A549 (cell line): Measurements from ENCODE around the gene TEN1. TPM values are rescaled to one million over a fixed set of nuclear protein-coding genes. Genes with fewer than 3 reads are reported as not detected.

Experiments
- ATAC-seq, 2 experiments: fragments of 200-7000 bp in 1 of 2; fragments of >200 bp in 1 of 2; cut with Nextera tagmentation in 1 of 2; cut with Tn5 transposase in 1 of 2; 3 replicates each; pipeline versions ENCODE4 v1.8.0 to v1.9.1; 2018 to 2020; ENCODE audit warnings: mild to moderate bottlenecking in 1 of 2, moderate library complexity in 1 of 2
- CTCF ChIA-PET: fragments of 300-600 bp; sonication (Branson Sonifier 250); formaldehyde crosslinking; extraction: SDS; loops from one replicate; lab custom pipeline; 2021; ENCODE audit warnings: antibody characterized with exemption, inconsistent platforms; lab: Yijun Ruan, JAX
- POLR2A ChIA-PET: fragments of 350-600 bp; formaldehyde crosslinking; extraction: SDS; loops from one replicate; lab custom pipeline; 2021; ENCODE audit warnings: antibody characterized with exemption, inconsistent platforms; lab: Yijun Ruan, JAX
- DNase-seq, 2 experiments: peaks; one replicate each; pipeline versions ENCODE4 v3.0.0 to v3.0.0-alpha.2; 2011 to 2016; ENCODE audit warnings: low read depth in 1 of 2, low spot score in 1 of 2
- FAIRE-seq: peaks from 2 replicates; lab custom pipeline; 2011; peaks lifted over from hg19 to GRCh38; lab: Jason Lieb, UNC
- H3K27ac ChIP-seq, 2 experiments: fragments of >200 bp; sonication (Bioruptor Twin); formaldehyde crosslinking; 3 replicates each; pipeline ENCODE4 v1.5.1; 2016 to 2017
- H3K4me1 ChIP-seq: fragments of >200 bp; sonication (Bioruptor Twin); formaldehyde crosslinking; 3 replicates; pipeline ENCODE4 v1.6.1; 2016
- H3K4me2 ChIP-seq: fragments of >200 bp; sonication (Bioruptor Twin); formaldehyde crosslinking; 3 replicates; pipeline ENCODE4 v1.6.1; 2016
- H3K4me3 ChIP-seq: fragments of >200 bp; sonication (Bioruptor Twin); formaldehyde crosslinking; 3 replicates; pipeline ENCODE4 v1.5.1; 2016
- H3K9me3 ChIP-seq: fragments of >200 bp; sonication (Bioruptor Twin); formaldehyde crosslinking; 3 replicates; pipeline ENCODE4 v1.6.1; 2016
- BHLHE40 ChIP-seq: IDR thresholded peaks from 2 replicates; pipeline ENCODE4 v1.6.1; 2012; ENCODE audit warnings: low read depth, low read length, inconsistent platforms
- CBX2 ChIP-seq: fragments of 200-600 bp; sonication (generic); IDR thresholded peaks from 2 replicates; pipeline ENCODE4 v1.6.1; 2016; ENCODE audit warnings: low read depth, mild to moderate bottlenecking, borderline replicate concordance
- CBX8 ChIP-seq: fragments of 200-600 bp; sonication (generic); IDR thresholded peaks from 2 replicates; pipeline ENCODE4 v1.6.1; 2016
- CHD2 ChIP-seq: fragments of 150-350 bp; IDR thresholded peaks from 2 replicates; pipeline ENCODE4 v1.6.1; 2014; ENCODE audit warnings: low read length; ENCODE audit not compliant: partially characterized antibody
- EHMT2 ChIP-seq: fragments of 200-600 bp; sonication (generic); IDR thresholded peaks from 2 replicates; pipeline ENCODE4 v1.6.1; 2016; ENCODE audit warnings: antibody characterized with exemption, low read depth, mild to moderate bottlenecking, moderate library complexity
- FOXS1 ChIP-seq: fragments of 250-450 bp; sonication (Bioruptor Pico); IDR thresholded peaks from 2 replicates; pipeline ENCODE4 v1.5.0; 2020; ENCODE audit warnings: mild to moderate bottlenecking, moderate library complexity
- HEYL ChIP-seq: fragments of 250-450 bp; sonication (Bioruptor Pico); IDR thresholded peaks from 2 replicates; pipeline ENCODE4 v1.8.0; 2021; ENCODE audit warnings: mild to moderate bottlenecking, moderate library complexity
- HOXA7 ChIP-seq: fragments of 250-450 bp; sonication (Bioruptor Pico); IDR thresholded peaks from 2 replicates; pipeline ENCODE4 v1.5.0; 2020; ENCODE audit warnings: mild to moderate bottlenecking, moderate library complexity
- KDM1A ChIP-seq: fragments of 200-600 bp; sonication (generic); IDR thresholded peaks from 2 replicates; pipeline ENCODE4 v1.6.1; 2016; ENCODE audit warnings: low read depth, mild to moderate bottlenecking
- MYC ChIP-seq: IDR thresholded peaks from 2 replicates; pipeline ENCODE4 v1.6.1; 2012; ENCODE audit warnings: mild to moderate bottlenecking, inconsistent platforms, low read length, improper control_type of control experiment, borderline replicate concordance
- PHF8 ChIP-seq: fragments of 200-600 bp; sonication (generic); IDR thresholded peaks from 2 replicates; pipeline ENCODE4 v1.6.1; 2016; ENCODE audit warnings: low read depth, mild to moderate bottlenecking, antibody characterized with exemption, moderate library complexity, borderline replicate concordance
- POLR2A ChIP-seq: IDR thresholded peaks from 2 replicates; pipeline ENCODE4 v1.6.1; 2012; ENCODE audit warnings: mild to moderate bottlenecking, low read length
- RARB ChIP-seq: fragments of 250-450 bp; sonication (Bioruptor Pico); IDR thresholded peaks from 2 replicates; pipeline ENCODE4 v1.8.0; 2021; ENCODE audit warnings: mild to moderate bottlenecking, moderate library complexity
- RCOR1 ChIP-seq: fragments of 150-350 bp; IDR thresholded peaks from 2 replicates; pipeline ENCODE4 v1.6.1; 2014; ENCODE audit warnings: antibody characterized with exemption, low read length, low read depth
- RNF2 ChIP-seq: fragments of 200-600 bp; sonication (generic); IDR thresholded peaks from 2 replicates; pipeline ENCODE4 v1.6.1; 2016; ENCODE audit warnings: low read depth, mild to moderate bottlenecking, antibody characterized with exemption, moderate library complexity, borderline replicate concordance
- TFCP2L1 ChIP-seq: fragments of 250-450 bp; sonication (Bioruptor Pico); IDR thresholded peaks from 2 replicates; pipeline ENCODE4 v1.5.0; 2021; ENCODE audit warnings: mild to moderate bottlenecking
- TP53 ChIP-seq: fragments of 250-450 bp; sonication (Bioruptor Pico); IDR thresholded peaks from 2 replicates; pipeline ENCODE4 v1.5.0; 2021; ENCODE audit warnings: mild to moderate bottlenecking, moderate library complexity
- ZSCAN20 ChIP-seq: fragments of 250-450 bp; sonication (Bioruptor Pico); IDR thresholded peaks from 2 replicates; pipeline ENCODE4 v1.8.0; 2022; ENCODE audit warnings: mild to moderate bottlenecking, moderate library complexity
- WGBS: methylation state at CpG from one replicate; pipeline ENCODE4 v1.1.6; 2017; ENCODE audit errors: missing lambda C conversion rate; 5-methylcytosine and 5-hydroxymethylcytosine counted together
- polyA plus RNA-seq, 4 experiments: library from polyadenylated mRNA; depleted of rRNA in 3 of 4; stranded (reverse); fragments of >200 nt; fragmentation: RNase III in 1 of 4; extraction: RNeasy Plus Mini Kit Qiagen cat#74134 plus additional on column Dnase treatment in 1 of 4; gene quantifications; 2 replicates in 3 of 4; 3 replicates in 1 of 4; pipeline ENCODE4 v1.2.3, GENCODE V29; 2011 to 2017
- TF ChIP-seq, protein P1 (sequence below): fragments of 250-450 bp; sonication (Bioruptor Pico); IDR thresholded peaks from 2 replicates; pipeline ENCODE4 v1.5.0; 2020; ENCODE audit warnings: low read depth, mild to moderate bottlenecking, moderate library complexity
- TF ChIP-seq, protein P2 (sequence below): IDR thresholded peaks from 2 replicates; pipeline ENCODE4 v1.6.1; 2012
- TF ChIP-seq, protein P3 (sequence below): IDR thresholded peaks from 2 replicates; pipeline ENCODE4 v1.6.1; 2012; ENCODE audit warnings: low read depth, borderline replicate concordance
- TF ChIP-seq, protein P4 (sequence below): fragments of >200 bp; sonication (Bioruptor Twin); formaldehyde crosslinking; IDR thresholded peaks from 3 replicates; pipeline ENCODE4 v1.6.1; 2016
- TF ChIP-seq, protein P5 (sequence below): IDR thresholded peaks from 2 replicates; pipeline ENCODE4 v1.6.1; 2012

Gene TEN1
- polyA plus RNA-seq, 2 of the 4 experiments (the other 2 are of a cell fraction), result 11.8 to 15.7 TPM

DNA sequence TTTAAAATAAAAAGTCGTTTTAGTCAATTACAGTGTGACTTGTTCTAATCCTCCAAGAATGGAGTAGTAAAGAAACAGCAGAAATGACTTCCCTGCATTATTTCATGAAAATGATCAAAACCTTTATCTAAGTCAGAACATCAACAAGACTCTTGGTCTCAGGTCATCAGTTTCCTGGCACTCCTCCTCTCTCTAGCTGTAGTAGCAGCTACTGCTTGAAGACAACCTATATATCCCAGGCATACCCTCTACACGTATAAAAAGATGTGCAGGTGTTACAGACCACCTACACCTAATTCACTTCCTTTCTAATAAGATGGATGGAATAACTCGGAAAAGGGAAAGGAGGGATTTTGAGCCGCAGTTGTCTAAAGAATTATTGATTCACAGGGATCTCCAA is 36.6 kb upstream of the TEN1 start (continued):
- TF ChIP-seq, protein P1, sequence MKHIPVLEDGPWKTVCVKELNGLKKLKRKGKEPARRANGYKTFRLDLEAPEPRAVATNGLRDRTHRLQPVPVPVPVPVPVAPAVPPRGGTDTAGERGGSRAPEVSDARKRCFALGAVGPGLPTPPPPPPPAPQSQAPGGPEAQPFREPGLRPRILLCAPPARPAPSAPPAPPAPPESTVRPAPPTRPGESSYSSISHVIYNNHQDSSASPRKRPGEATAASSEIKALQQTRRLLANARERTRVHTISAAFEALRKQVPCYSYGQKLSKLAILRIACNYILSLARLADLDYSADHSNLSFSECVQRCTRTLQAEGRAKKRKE (CRISPR knock-in tag), result no peak
- no peak for TF ChIP-seq HOXA7
- TF ChIP-seq POLR2A, result no peak
- TF ChIP-seq, all 56 proteins: peak for 0

DNA sequence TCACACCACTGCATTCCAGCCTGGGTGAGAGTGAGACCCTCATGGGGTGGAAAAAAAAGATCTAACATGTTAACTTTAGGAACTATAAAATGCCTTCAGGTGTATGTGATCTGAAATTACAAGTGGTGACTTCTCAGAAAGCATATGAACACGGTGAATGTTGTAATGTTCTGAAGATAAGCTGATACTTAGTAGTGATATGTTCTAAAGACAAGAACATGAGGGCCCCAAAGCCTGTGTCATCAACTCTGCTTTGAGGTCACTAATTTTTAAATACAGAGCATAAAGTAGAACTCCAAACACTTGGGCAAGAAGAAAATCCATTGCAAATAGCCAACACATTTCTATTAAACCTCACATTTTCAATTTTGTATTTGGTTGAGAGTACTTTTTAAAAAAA is 35.5 kb upstream of the TEN1 start:
- WGBS, result 88% methylated on average over 1 of the region's 1 CpG
- ChIA-PET POLR2A (no interaction called here), CTCF (interaction anchor here (0.6 to 2.1 kb wide), 4 partner anchors 17 to 728 kb away, joined by 3 to 6 read pairs (median 4); no protein-coding TSS in a partner anchor)
- no peak for DNase-seq
- Histone ChIP-seq H3K4me3 (no peak overlapping the region), H3K4me1 (peaks cover 5% of the 10 kb centered on the region; the same call in 1 of the 3 replicates), H3K9me3 (no peaks in the 10 kb centered on the region), H3K4me2 (no peak overlapping the region), H3K27ac (no peak overlapping the region)
- ATAC-seq, result no peak
- no peak for FAIRE-seq
- TF ChIP-seq, protein P2, sequence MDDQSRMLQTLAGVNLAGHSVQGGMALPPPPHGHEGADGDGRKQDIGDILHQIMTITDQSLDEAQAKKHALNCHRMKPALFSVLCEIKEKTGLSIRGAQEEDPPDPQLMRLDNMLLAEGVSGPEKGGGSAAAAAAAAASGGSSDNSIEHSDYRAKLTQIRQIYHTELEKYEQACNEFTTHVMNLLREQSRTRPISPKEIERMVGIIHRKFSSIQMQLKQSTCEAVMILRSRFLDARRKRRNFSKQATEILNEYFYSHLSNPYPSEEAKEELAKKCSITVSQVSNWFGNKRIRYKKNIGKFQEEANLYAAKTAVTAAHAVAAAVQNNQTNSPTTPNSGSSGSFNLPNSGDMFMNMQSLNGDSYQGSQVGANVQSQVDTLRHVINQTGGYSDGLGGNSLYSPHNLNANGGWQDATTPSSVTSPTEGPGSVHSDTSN, result no peak
- no peak for TF ChIP-seq FOXS1 (CRISPR knock-in tag)
- TF ChIP-seq HEYL, result no peak
- no peak for TF ChIP-seq PHF8
- TF ChIP-seq ZSCAN20, result no peak
- TF ChIP-seq CHD2, result no peak
- TF ChIP-seq RNF2, result no peak
- no peak for TF ChIP-seq RCOR1
- TF ChIP-seq, protein P3, sequence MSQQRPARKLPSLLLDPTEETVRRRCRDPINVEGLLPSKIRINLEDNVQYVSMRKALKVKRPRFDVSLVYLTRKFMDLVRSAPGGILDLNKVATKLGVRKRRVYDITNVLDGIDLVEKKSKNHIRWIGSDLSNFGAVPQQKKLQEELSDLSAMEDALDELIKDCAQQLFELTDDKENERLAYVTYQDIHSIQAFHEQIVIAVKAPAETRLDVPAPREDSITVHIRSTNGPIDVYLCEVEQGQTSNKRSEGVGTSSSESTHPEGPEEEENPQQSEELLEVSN, result no peak
- no peak for TF ChIP-seq CBX2
- TF ChIP-seq MYC, result no peak
- TF ChIP-seq KDM1A, result no peak
- TF ChIP-seq TFCP2L1, result no peak

DNA sequence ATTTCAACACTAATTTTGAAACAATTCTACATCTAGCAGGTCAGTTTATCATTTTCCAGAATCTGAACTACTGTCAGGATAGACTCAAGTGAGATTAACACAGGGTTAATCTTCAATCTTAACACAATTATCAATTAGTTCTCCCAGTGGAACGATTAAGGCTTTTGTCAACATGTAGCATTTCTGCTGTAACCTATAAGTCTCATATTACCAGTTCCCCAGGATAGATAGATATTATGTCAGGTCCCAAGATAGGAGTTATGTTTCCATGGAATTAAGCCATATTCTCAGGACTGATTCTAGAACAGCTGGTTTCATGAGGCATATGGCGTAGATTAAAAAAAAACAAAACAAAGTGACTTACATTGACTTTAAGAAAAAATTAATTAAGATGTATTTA is 33.8 kb upstream of the TEN1 start:
- 67% methylated on average over 2 of the region's 2 CpGs for WGBS
- H3K9me3 ChIP-seq, result no peaks in the 10 kb centered on the region
- ChIA-PET POLR2A (no interaction called here), CTCF (interaction anchor here (0.8 to 1.7 kb wide), 3 partner anchors 16 to 177 kb away, joined by 4 read pairs; no protein-coding TSS in a partner anchor)
- DNase-seq (no peak), FAIRE-seq (peak; percentile 39)
- no peak overlapping the region for H3K4me2 ChIP-seq
- peaks cover 5% of the 10 kb centered on the region; the same call in 1 of the 3 replicates for H3K4me1 ChIP-seq
- H3K4me3 ChIP-seq, result no peak overlapping the region
- no peak overlapping the region for H3K27ac ChIP-seq
- TF ChIP-seq RARB (CRISPR knock-in tag) (no peak), EHMT2 (no peak), MYC (no peak), BHLHE40 (no peak), CBX8 (no peak), TP53 (CRISPR knock-in tag) (no peak)
- TF ChIP-seq, protein P4, sequence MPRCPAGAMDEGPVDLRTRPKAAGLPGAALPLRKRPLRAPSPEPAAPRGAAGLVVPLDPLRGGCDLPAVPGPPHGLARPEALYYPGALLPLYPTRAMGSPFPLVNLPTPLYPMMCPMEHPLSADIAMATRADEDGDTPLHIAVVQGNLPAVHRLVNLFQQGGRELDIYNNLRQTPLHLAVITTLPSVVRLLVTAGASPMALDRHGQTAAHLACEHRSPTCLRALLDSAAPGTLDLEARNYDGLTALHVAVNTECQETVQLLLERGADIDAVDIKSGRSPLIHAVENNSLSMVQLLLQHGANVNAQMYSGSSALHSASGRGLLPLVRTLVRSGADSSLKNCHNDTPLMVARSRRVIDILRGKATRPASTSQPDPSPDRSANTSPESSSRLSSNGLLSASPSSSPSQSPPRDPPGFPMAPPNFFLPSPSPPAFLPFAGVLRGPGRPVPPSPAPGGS, result no peak
- TF ChIP-seq, protein P2, result no peak
- TF ChIP-seq, protein P5, sequence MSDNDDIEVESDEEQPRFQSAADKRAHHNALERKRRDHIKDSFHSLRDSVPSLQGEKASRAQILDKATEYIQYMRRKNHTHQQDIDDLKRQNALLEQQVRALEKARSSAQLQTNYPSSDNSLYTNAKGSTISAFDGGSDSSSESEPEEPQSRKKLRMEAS, result no peak
- TF ChIP-seq, all 56 proteins: peak for 0
- ATAC-seq, result no peak
